GM12801 (cell line): Measurements from ENCODE around the gene MIA3.

ENCODE experiments used
- CTCF ChIP-seq: IDR thresholded peaks from one replicate; pipeline ENCODE4 v1.5.1; 2011; ENCODE audit warnings: control low read depth; ENCODE audit not compliant: insufficient read length; ENCODE audit errors: extremely low read depth

The MIA3 gene

GRCh38 chr1:222653178-222653827 is 35.4 kb downstream of the MIA3 start:
- no peak for TF ChIP-seq CTCF

- no peak for TF ChIP-seq CTCF
Measured at GRCh38 chr1:222654849-222655248, 37.0 kb downstream of the MIA3 start.

GRCh38 chr1:222656391-222657155 is 38.7 kb downstream of the MIA3 start:
- no peak for TF ChIP-seq CTCF

- no peak for TF ChIP-seq CTCF
Measured at GRCh38 chr1:222657899-222658298, 40.0 kb downstream of the MIA3 start.

- no peak for TF ChIP-seq CTCF
Measured at GRCh38 chr1:222663431-222663934, 45.6 kb downstream of the MIA3 start.

- no peak for TF ChIP-seq CTCF
Measured at GRCh38 chr1:222665964-222666363, 48.1 kb downstream of the MIA3 start.

GRCh38 chr1:222670110-222670509 is 52.2 kb downstream of the MIA3 start:
- TF ChIP-seq CTCF, result no peak
